ENCODE results near the gene SCN9A. TPM values are rescaled to one million over a fixed set of nuclear protein-coding genes. Genes with fewer than 3 reads are reported as not detected.

SCN9A gene
- total RNA-seq, 4 donors from 2014 or later, result 1.5 to 14.2 (median 4.6) TPM

- H3K27me3 ChIP-seq, result peaks cover 0 to 17% of the 10 kb centered on the region in 2 donors
- H3K4me3 ChIP-seq, result no peak overlapping the region
- H3K4me1 ChIP-seq, result no peaks in the 10 kb centered on the region
- H3K27ac ChIP-seq, result no peak overlapping the region
- no peak for DNase-seq
- no peaks in the 10 kb centered on the region for H3K9me3 ChIP-seq
- no peaks in the 10 kb centered on the region for H3K36me3 ChIP-seq
- TF ChIP-seq POLR2A (IDR thresholded peaks at IDR 0.05) (no peak), CTCF (IDR thresholded peaks at IDR 0.05) (no peak)
- intact Hi-C loops (cut with DNase I; ENCODE audit: low total_unique reads), result no loop called here
These were observed 3.7 kb downstream of the SCN9A start for GRCh38 chr2:166372046-166372445.

GRCh38 chr2:166365803-166366420, 9.8 kb downstream of the SCN9A start:
- no peaks in the 10 kb centered on the region for H3K9me3 ChIP-seq
- intact Hi-C loops (cut with DNase I; ENCODE audit: low total_unique reads), result no loop called here
- TF ChIP-seq CTCF (IDR thresholded peaks at IDR 0.05) (no peak), POLR2A (IDR thresholded peaks at IDR 0.05) (no peak)
- no peaks in the 10 kb centered on the region for H3K4me1 ChIP-seq
- no peak for DNase-seq
- H3K27ac ChIP-seq, result no peak overlapping the region
- H3K4me3 ChIP-seq, result no peak overlapping the region
- H3K27me3 ChIP-seq, result peaks cover 0 to 5% of the 10 kb centered on the region in 2 donors
- H3K36me3 ChIP-seq, result no peaks in the 10 kb centered on the region

GRCh38 chr2:166365239-166365638, 10.5 kb downstream of the SCN9A start:
- intact Hi-C loops (cut with DNase I; ENCODE audit: low total_unique reads), result no loop called here
- Histone ChIP-seq H3K9me3 (no peaks in the 10 kb centered on the region), H3K36me3 (no peaks in the 10 kb centered on the region), H3K27me3 (peaks cover 0 to 5% of the 10 kb centered on the region in 2 donors), H3K4me1 (no peaks in the 10 kb centered on the region), H3K27ac (no peak overlapping the region), H3K4me3 (no peak overlapping the region)
- DNase-seq, result no peak
- no peak for TF ChIP-seq POLR2A (IDR thresholded peaks at IDR 0.05)
- no peak for TF ChIP-seq CTCF (IDR thresholded peaks at IDR 0.05)

GRCh38 chr2:166364476-166365161, 11.1 kb downstream of the SCN9A start:
- Histone ChIP-seq H3K27me3 (peaks cover 0 to 3% of the 10 kb centered on the region in 2 donors), H3K4me3 (no peak overlapping the region), H3K36me3 (no peaks in the 10 kb centered on the region), H3K9me3 (no peaks in the 10 kb centered on the region), H3K4me1 (no peaks in the 10 kb centered on the region), H3K27ac (no peak overlapping the region)
- DNase-seq, result no peak
- intact Hi-C loops (cut with DNase I; ENCODE audit: low total_unique reads), result no loop called here
- TF ChIP-seq CTCF (IDR thresholded peaks at IDR 0.05) (no peak), POLR2A (IDR thresholded peaks at IDR 0.05) (no peak)

GRCh38 chr2:166361351-166362153, 14.2 kb downstream of the SCN9A start:
- Histone ChIP-seq H3K27ac (no peak overlapping the region), H3K27me3 (no peaks in the 10 kb centered on the region), H3K36me3 (no peaks in the 10 kb centered on the region), H3K4me1 (no peaks in the 10 kb centered on the region), H3K9me3 (no peaks in the 10 kb centered on the region), H3K4me3 (no peak overlapping the region)
- no peak for DNase-seq
- TF ChIP-seq POLR2A (IDR thresholded peaks at IDR 0.05), result no peak
- peak in 1 of 4 experiments; percentile 17 for TF ChIP-seq CTCF (IDR thresholded peaks at IDR 0.05)
- intact Hi-C loops (cut with DNase I; ENCODE audit: low total_unique reads), result no loop called here

Data from uterus (tissue), 4 donors.